ENCODE measurements around the gene RNF144A. TPM values are rescaled to one million over a fixed set of nuclear protein-coding genes. Genes with fewer than 3 reads are reported as not detected.

The RNF144A gene
- total and polyA plus RNA-seq, 10 of the 15 experiments (the other 5 are each of a cell fraction or from before 2014, with no cell fraction given) = 0.02 to 12.1 (median 0.48) TPM; not detected in 1

GRCh38 chr2:7018282-7018701, 101.1 kb downstream of the RNF144A start (continued):
- TF ChIP-seq ZBTB33 (IDR thresholded peaks at IDR 0.05) = no peak
- TF ChIP-seq IKZF1 (conservative IDR thresholded peaks at IDR 0.05) = no peak
- no peak for TF ChIP-seq REST (IDR thresholded peaks at IDR 0.05; ENCODE audit: low read depth, low read length)
- TF ChIP-seq WRNIP1 (IDR thresholded peaks at IDR 0.05; ENCODE audit: borderline replicate concordance, low read depth, low read length) = no peak
- TF ChIP-seq NFYA (IDR thresholded peaks at IDR 0.05; ENCODE audit: borderline replicate concordance, low read depth, low read length) = no peak
- no peak for TF ChIP-seq FOXM1 (IDR thresholded peaks at IDR 0.05; ENCODE audit: low read depth, low read length)
- TF ChIP-seq ATF7 (IDR thresholded peaks at IDR 0.05; ENCODE audit: low read depth) = no peak
- no peak for TF ChIP-seq HDAC2 (IDR thresholded peaks at IDR 0.05)
- TF ChIP-seq CREM (IDR thresholded peaks at IDR 0.05; ENCODE audit: low read depth) = no peak
- no peak for TF ChIP-seq NFIC (IDR thresholded peaks at IDR 0.05; ENCODE audit: low read depth, low read length)
- no peak for TF ChIP-seq SP1 (IDR thresholded peaks at IDR 0.05; ENCODE audit: low read depth, low read length)
